Large intestine (tissue), 3 donors: ENCODE results near the gene ARMH1. TPM values are rescaled to one million over a fixed set of nuclear protein-coding genes. Genes with fewer than 3 reads are reported as not detected.
"Not testable (repeated sequence)": the region's sequence is repeated elsewhere in the genome, so short reads cannot be mapped to it uniquely, and the experiment has no call there.

ENCODE experiments used
- DNase-seq, 2 donors: peaks; one replicate each; pipeline versions ENCODE4 v3.0.0 to v3.0.0-alpha.2; 2013
- H3K27ac ChIP-seq: one replicate; pipeline ENCODE4 v1.5.1; 2013; ENCODE audit warnings: low read length
- H3K27me3 ChIP-seq: 2 replicates; pipeline ENCODE4 v1.6.1; 2013; ENCODE audit warnings: low read length; ENCODE audit not compliant: control insufficient read depth, insufficient read depth
- H3K36me3 ChIP-seq: 2 replicates; pipeline ENCODE4 v1.6.1; 2013; ENCODE audit warnings: low read length; ENCODE audit not compliant: control insufficient read depth, insufficient read depth
- H3K4me1 ChIP-seq: one replicate; pipeline ENCODE4 v1.6.1; 2013; ENCODE audit warnings: low read length; ENCODE audit not compliant: control insufficient read depth, insufficient read depth
- H3K4me3 ChIP-seq: one replicate; pipeline ENCODE4 v1.5.1; 2013; ENCODE audit warnings: low read length
- H3K9me3 ChIP-seq: one replicate; pipeline ENCODE4 v1.6.1; 2013; ENCODE audit warnings: mild to moderate bottlenecking, low read depth, low read length, moderate library complexity; ENCODE audit not compliant: control insufficient read depth
- WGBS: methylation state at CpG from one replicate; pipeline ENCODE4 v1.1.5; 2013; ENCODE audit warnings: low lambda C conversion rate; ENCODE audit not compliant: insufficient coverage; 5-methylcytosine and 5-hydroxymethylcytosine counted together
- polyA plus RNA-seq: library from polyadenylated mRNA; unstranded; fragments of 120-200 nt; gene quantifications from one replicate; pipeline ENCODE4 v1.2.1, GENCODE V29; 2013

Gene ARMH1
- polyA plus RNA-seq, 1 donor = 2.8 TPM

DNA sequence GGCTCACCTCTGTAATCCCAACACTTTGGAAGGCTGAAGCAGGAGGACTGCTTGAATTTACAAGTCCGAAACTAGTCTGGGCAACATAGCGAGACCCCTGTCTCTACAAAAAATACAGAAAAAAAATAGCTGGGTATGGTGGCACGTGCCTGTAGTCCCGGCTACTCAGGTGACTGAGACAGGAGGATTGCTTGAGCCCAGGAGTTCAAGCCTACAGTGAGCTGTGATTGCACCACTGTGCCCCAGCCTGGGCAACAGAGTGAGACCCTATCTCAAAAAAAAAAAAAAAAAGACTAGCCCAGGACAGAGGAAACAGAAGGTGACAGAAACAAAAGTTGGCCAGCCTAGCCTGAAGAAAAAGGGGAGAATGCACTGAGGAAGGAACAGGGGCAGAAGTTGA, 21.2 kb downstream of the ARMH1 start:
- Histone ChIP-seq H3K9me3 (no peaks in the 10 kb centered on the region), H3K27ac (no peak overlapping the region), H3K36me3 (no peaks in the 10 kb centered on the region), H3K4me1 (no peaks in the 10 kb centered on the region), H3K27me3 (no peaks in the 10 kb centered on the region), H3K4me3 (no peak overlapping the region)
- DNase-seq = no peak
- no CpG with 5 or more reads among the region's 4 CpGs for WGBS

DNA sequence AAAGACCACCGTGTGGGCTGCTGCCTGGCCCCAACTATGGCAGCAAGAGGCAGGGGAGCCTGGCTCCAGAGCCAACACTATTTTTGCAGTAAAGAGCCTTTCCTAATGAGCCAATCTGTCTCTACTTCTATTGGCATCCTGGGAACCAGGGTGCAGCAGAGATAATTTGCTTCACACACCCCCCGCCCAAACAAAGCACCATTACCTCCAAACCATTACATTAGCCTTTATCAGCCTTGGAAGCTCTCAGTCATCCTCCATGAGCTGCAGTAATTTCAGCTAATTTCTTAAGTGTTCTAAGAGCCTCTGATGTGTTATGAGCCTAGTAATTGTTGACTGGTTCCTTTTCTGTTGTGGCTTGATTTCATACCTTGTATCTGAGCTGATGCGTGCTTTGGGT, 21.6 kb downstream of the ARMH1 start:
- Histone ChIP-seq H3K4me3 (no peak overlapping the region), H3K4me1 (no peaks in the 10 kb centered on the region), H3K9me3 (no peaks in the 10 kb centered on the region), H3K36me3 (no peaks in the 10 kb centered on the region), H3K27me3 (no peaks in the 10 kb centered on the region), H3K27ac (no peak overlapping the region)
- DNase-seq = no peak
- no CpG with 5 or more reads among the region's 3 CpGs for WGBS

DNA sequence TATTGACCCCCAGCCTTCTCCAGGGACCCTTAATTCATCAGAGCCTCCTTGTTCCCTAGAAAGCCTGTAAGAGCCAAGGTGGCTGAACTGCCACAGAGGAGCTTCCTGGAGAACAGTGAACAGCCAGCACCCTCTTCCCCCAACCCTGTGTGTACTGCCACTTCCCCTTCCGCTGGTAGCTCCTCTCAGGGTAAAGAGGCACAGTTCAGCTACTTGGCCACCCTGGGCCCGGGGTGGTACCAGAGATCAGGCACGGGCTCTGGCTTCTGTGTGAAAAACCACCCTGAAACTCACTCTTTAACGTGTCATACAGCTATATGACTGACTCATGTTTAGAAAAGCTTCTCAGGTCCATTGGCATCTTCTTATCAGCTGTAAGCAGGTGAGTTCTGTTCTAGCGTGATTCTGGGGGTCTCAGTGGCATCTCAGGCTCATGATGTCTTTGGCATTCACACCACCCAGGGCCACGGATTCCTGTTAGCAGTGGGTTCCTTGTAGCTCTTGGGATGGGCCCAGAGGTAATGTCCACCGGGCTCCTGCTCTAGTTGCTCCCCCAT, 22.4 kb downstream of the ARMH1 start:
- no peaks in the 10 kb centered on the region for H3K4me1 ChIP-seq
- no peaks in the 10 kb centered on the region for H3K27me3 ChIP-seq
- DNase-seq = no peak
- H3K9me3 ChIP-seq = no peaks in the 10 kb centered on the region
- H3K36me3 ChIP-seq = no peaks in the 10 kb centered on the region
- no peak overlapping the region for H3K4me3 ChIP-seq
- 100% methylated on average over 2 of the region's 7 CpGs for WGBS
- H3K27ac ChIP-seq = no peak overlapping the region

DNA sequence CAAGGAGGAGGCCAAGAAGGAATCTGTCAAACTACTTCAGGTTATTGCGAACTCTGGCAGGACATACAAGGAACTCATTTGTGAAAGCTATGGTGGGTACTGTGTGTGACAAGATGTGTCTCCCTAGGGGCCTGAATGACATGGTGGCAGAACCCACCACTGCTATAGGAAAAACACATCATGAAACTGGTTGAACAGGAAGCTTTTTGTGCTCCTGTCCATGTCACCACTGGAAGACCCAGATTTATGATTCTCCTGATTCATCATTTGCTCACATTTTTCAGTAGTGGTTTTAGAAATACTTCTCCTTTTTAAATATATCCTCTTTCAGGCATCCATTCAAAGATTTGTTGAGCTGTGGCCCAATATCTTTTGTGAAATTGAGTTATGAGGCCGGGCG, 23.6 kb downstream of the ARMH1 start:
- H3K27me3 ChIP-seq = no peaks in the 10 kb centered on the region
- WGBS = no CpG with 5 or more reads among the region's 3 CpGs
- no peak for DNase-seq
- no peak overlapping the region for H3K4me3 ChIP-seq
- no peaks in the 10 kb centered on the region for H3K36me3 ChIP-seq
- H3K9me3 ChIP-seq = no peaks in the 10 kb centered on the region
- H3K27ac ChIP-seq = no peak overlapping the region
- H3K4me1 ChIP-seq = no peaks in the 10 kb centered on the region

DNA sequence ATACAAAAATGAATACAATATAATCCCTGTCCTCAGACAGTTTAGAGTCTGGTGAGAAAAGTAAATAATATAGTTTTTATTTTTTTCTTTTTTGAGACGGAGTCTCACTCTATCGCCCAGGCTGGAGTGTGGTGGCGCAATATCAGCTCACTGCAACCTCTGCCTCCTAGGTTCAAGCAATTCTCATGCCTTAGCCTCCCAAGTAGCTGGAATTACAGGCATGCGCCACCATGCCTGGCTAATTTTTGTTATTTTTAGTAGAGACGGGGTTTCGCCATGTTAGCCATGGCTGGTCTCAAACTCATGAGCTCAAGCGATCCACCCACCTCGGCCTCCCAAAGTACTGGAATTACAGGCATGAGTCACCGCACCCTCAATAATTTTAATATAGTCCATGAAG, 24.9 kb downstream of the ARMH1 start:
- H3K36me3 ChIP-seq, DNase-seq, H3K4me3 ChIP-seq, H3K27ac ChIP-seq, H3K9me3 ChIP-seq, H3K4me1 ChIP-seq, H3K27me3 ChIP-seq: not testable (repeated sequence)
- 40% methylated on average over 1 of the region's 9 CpGs for WGBS

DNA sequence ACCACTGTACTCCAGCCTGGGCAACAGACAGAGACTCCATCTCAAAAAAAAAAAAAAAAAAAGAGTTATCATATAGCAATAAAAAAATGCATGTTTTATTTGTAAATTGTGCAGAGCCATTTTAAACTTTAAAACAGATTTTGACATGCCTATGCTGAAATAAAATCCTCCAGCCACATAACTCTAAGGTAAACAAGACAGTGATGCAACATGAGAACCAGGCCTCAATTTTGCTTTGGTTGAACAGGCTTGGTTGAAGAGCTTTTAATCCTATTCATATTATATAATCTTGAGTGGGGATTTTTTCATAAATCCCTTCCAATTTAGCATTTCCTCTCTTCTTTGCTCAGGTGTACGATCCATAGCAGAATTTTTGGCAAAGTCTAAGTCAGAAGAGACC, 26.1 kb downstream of the ARMH1 start:
- Histone ChIP-seq H3K27me3 (no peaks in the 10 kb centered on the region), H3K27ac (no peak overlapping the region), H3K9me3 (no peaks in the 10 kb centered on the region), H3K4me3 (no peak overlapping the region), H3K36me3 (no peaks in the 10 kb centered on the region), H3K4me1 (no peaks in the 10 kb centered on the region)
- no CpG with 5 or more reads among the region's 1 CpG for WGBS
- DNase-seq = no peak

DNA sequence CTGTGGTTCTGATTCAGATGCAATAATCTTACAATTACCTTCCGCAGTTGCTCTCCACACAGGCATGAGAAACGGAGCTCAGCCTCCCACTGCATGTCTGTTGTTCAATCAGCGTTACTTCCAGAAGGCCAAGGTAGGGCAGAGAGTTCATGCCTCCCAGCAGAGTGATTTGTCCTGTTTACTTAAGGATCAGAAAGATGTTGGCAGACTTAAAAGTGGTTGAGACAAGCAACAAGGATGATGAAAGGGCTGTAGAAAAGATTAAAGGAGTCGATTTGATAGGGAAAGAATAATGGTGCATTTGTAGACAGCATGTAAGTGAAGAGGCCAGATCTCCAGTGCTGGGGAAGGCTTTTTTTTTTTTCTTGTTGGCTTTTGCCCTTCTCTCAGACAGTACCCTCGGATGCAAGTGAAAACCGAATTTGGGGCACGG, 26.6 kb downstream of the ARMH1 start:
- no peak overlapping the region for H3K27ac ChIP-seq
- H3K4me3 ChIP-seq = no peak overlapping the region
- no CpG with 5 or more reads among the region's 7 CpGs for WGBS
- no peaks in the 10 kb centered on the region for H3K9me3 ChIP-seq
- no peaks in the 10 kb centered on the region for H3K36me3 ChIP-seq
- DNase-seq = peak in 1 of 2 donors; percentile 46
- H3K4me1 ChIP-seq = no peaks in the 10 kb centered on the region
- H3K27me3 ChIP-seq = no peaks in the 10 kb centered on the region

DNA sequence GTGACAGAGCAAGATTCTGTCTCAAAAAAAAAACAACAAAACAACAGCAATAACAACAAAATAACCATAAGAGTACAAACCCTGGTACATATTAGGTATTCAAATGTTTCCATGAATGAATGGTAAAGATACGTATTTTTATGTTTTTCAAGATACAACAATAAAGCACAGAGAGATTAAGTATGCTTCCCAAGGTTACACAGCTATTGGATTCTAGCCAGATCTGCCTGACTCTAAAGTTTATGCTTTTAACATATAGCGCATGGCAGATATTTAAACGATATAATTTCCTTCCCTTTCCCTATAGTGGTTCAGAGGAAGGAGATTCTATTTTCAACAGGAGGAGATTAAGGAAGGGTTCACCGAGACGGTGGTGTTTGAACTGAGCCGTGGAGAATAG, 31.0 kb downstream of the ARMH1 start:
- DNase-seq = no peak
- H3K4me1 ChIP-seq = no peaks in the 10 kb centered on the region
- 81% methylated on average over 4 of the region's 6 CpGs for WGBS
- no peak overlapping the region for H3K4me3 ChIP-seq
- H3K27me3 ChIP-seq = no peaks in the 10 kb centered on the region
- H3K36me3 ChIP-seq = no peaks in the 10 kb centered on the region
- H3K27ac ChIP-seq = no peak overlapping the region
- no peaks in the 10 kb centered on the region for H3K9me3 ChIP-seq

DNA sequence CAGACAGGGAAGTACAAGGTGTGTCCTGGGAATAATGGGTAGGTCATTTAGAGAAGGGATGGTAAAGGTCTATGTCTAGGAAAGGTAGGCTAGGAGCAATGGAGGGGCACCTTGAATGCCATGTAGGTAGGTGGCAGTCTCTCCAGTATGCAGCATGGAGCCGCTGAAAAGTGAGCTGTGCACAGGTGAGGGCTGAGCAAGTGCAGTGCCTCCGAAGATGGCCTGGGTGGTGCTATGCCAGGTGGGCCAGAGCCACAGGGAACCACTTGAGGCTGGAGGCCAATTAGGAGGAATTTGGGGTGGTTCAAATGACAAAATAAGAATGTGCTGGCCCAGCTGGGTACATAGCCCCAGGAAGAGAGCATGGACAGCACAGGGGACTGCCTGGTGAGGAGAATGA, 31.4 kb downstream of the ARMH1 start:
- 83% methylated on average over 1 of the region's 2 CpGs for WGBS
- H3K27me3 ChIP-seq = no peaks in the 10 kb centered on the region
- H3K9me3 ChIP-seq = no peaks in the 10 kb centered on the region
- DNase-seq = no peak
- no peak overlapping the region for H3K4me3 ChIP-seq
- H3K36me3 ChIP-seq = no peaks in the 10 kb centered on the region
- H3K27ac ChIP-seq = no peak overlapping the region
- no peaks in the 10 kb centered on the region for H3K4me1 ChIP-seq

DNA sequence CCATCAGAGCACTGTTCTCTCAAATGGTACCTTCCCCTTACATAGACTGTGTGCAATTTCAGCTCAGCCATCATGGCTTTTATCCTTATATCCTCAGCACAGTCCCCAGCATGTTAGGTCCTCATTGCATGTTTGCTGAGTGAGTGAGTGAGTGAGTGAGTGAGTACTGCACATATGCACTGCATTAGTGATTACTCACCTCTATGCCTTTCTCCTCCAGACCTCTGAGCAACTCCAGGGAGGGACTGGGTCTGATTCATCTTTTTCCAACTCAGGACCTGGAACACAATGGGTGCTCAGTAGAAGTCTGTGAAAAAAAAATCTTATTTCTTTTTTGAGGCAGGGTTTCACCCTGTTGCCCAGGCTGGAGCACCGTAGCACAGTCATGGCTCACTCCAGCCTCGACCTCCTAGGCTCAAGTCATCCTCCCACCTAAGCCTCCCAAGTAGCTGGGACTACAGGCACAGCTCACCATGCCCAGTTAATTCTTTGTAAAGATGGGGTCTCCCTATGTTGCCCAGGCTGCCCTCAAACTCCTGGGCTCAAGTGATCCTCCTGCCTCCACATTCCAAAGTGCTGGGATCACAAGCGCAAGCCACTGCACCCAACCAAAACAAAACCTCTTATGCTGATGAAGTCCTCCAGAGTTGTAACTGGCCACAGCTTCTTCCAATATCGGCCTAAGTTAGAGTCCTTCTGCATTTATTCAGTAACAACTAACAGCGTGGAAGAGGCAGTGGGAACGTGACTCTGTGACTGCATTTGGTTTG, 32.8 kb downstream of the ARMH1 start:
- no peak for DNase-seq
- no peak overlapping the region for H3K4me3 ChIP-seq
- H3K4me1 ChIP-seq = no peaks in the 10 kb centered on the region
- H3K27me3 ChIP-seq = no peaks in the 10 kb centered on the region
- no peaks in the 10 kb centered on the region for H3K36me3 ChIP-seq
- no peaks in the 10 kb centered on the region for H3K9me3 ChIP-seq
- 90% methylated on average over 2 of the region's 6 CpGs for WGBS
- no peak overlapping the region for H3K27ac ChIP-seq
